ENCODE data around the gene HIVEP3.

- TF ChIP-seq POLR2A (IDR thresholded peaks at IDR 0.05; ENCODE audit: extremely low read depth, insufficient read length) (no peak), CTCF (IDR thresholded peaks at IDR 0.05; ENCODE audit: low read depth, low read length) (no peak)
These were observed 247.5 kb downstream of the HIVEP3 start for GRCh38 chr1:41671116-41671755.
